ENCODE results near the gene GLG1. TPM values are rescaled to one million over a fixed set of nuclear protein-coding genes. Genes with fewer than 3 reads are reported as not detected.
"Not testable (repeated sequence)": the region's sequence is repeated elsewhere in the genome, so short reads cannot be mapped to it uniquely, and the experiment has no call there.

Gene GLG1
- total RNA-seq, 2 experiments from 2014 or later: 58.1 to 63.8 TPM

- DNase-seq, POLR2A ChIA-PET, H3K27ac Mint-ChIP-seq, H3K36me3 Mint-ChIP-seq, H3K27me3 Mint-ChIP-seq, CTCF ChIA-PET, H3K9me3 Mint-ChIP-seq, H3K4me3 Mint-ChIP-seq: not testable (repeated sequence)
- peaks cover 12% of the 10 kb centered on the region for H3K4me1 Mint-ChIP-seq (ENCODE audit: low read depth)
- intact Hi-C loops (cut with micrococcal nuclease): loop anchor here (10.0 kb wide), 1 partner anchor 52 kb away; the partner anchor contains the start of gene GLG1
These were observed 54.6 kb downstream of the GLG1 start for GRCh38 chr16:74552357-74552756.

DNA sequence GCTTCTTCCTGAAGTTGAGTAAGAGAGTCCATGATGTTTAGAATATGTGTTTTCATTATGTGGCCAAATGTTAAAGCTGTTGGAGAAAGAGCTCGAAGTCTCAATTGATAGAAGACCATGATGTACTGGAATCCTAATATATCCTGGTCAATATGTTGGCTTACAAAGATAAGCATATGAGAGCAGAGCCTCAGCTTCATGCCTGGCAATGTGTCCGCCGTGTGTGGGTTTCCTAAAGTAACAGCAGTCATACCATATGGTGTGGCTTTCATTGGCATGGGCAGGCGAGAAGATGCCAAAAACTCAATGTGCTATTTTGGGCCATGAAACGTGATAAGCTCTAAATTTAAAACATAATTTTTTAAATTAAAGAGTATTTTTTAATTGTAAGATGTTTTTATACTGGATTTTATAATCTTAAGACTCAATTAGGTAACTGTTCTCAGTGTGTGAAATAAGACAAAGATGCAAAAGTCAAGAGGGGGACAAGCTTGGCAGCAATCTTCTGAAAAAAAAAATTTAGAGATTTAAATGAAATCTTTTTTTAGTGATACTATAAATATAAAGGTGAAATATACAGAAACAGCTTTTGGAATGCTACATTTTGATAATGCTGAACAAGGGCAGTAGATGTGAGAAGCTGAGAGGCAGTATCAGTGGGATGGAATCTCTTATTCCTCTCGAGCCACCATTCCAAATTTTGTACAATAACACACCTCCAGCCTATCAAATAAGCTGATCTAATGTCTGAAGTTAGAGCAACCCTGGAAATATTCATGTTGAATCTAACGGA is 56.5 kb downstream of the GLG1 start:
- H3K27me3 Mint-ChIP-seq, H3K27ac Mint-ChIP-seq, H3K9me3 Mint-ChIP-seq, H3K4me3 Mint-ChIP-seq, DNase-seq, POLR2A ChIA-PET, H3K36me3 Mint-ChIP-seq, CTCF ChIA-PET: not testable (repeated sequence)
- peaks cover 10% of the 10 kb centered on the region for H3K4me1 Mint-ChIP-seq (ENCODE audit: low read depth)
- intact Hi-C loops (cut with micrococcal nuclease): loop anchor here (10.0 kb wide), 1 partner anchor 54 kb away; the partner anchor contains the start of gene GLG1

DNA sequence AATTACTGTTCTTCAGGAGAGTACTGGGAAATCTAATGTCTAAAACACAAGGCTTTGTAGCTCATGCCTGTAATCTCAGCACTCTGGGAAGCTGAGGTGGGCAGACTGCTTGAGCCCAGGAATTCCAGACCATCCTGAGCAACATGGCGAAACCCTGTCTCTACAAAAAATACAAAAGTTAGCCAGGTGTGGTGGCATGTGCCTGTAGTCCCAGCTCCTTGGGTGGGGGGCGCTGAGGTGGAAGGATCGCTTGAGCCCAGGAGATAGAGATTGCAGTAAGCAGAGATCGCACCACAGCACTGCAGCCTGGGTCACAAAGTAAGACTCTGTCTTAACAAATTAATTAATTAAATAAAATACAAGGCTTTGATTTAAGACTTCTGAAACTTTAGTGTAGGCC is 60.8 kb downstream of the GLG1 start:
- H3K4me3 Mint-ChIP-seq; H3K27ac Mint-ChIP-seq; H3K9me3 Mint-ChIP-seq; CTCF ChIA-PET; intact Hi-C loops (cut with micrococcal nuclease); H3K27me3 Mint-ChIP-seq; H3K36me3 Mint-ChIP-seq; DNase-seq; POLR2A ChIA-PET: not testable (repeated sequence)
- peaks cover 15% of the 10 kb centered on the region for H3K4me1 Mint-ChIP-seq (ENCODE audit: low read depth)

- H3K27me3 Mint-ChIP-seq; DNase-seq; H3K27ac Mint-ChIP-seq; intact Hi-C loops (cut with micrococcal nuclease); H3K4me3 Mint-ChIP-seq; POLR2A ChIA-PET; H3K9me3 Mint-ChIP-seq; H3K36me3 Mint-ChIP-seq; CTCF ChIA-PET: not testable (repeated sequence)
- peaks cover 14% of the 10 kb centered on the region for H3K4me1 Mint-ChIP-seq (ENCODE audit: low read depth)
These were observed 63.9 kb downstream of the GLG1 start for GRCh38 chr16:74542911-74543578.

GRCh38 chr16:74540663-74541062 is 66.3 kb downstream of the GLG1 start:
- H3K36me3 Mint-ChIP-seq; H3K4me3 Mint-ChIP-seq; CTCF ChIA-PET; DNase-seq; H3K27ac Mint-ChIP-seq; H3K27me3 Mint-ChIP-seq; H3K9me3 Mint-ChIP-seq; intact Hi-C loops (cut with micrococcal nuclease); POLR2A ChIA-PET: not testable (repeated sequence)
- H3K4me1 Mint-ChIP-seq (ENCODE audit: low read depth): peaks cover 16% of the 10 kb centered on the region

DNA sequence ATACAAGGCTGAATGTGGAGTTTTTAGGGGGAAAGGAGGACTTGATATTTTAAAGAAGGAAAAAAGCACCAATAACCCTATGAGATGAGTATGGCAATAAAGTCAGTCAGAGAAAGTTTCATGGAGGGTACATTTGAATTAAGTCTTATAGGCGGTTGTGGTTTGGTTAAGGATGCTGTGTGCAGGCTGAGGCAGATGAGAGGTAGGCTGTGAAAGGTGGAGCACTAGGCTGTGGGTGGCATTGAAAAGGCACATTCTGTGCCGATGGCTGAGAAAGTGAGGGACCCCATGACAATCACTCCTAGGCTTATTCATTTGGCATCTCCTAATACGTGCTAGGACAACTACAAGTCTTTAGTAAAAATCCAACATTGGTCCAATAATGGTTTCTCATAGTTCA is 68.1 kb downstream of the GLG1 start:
- H3K4me3 Mint-ChIP-seq; DNase-seq; H3K27me3 Mint-ChIP-seq; H3K27ac Mint-ChIP-seq; H3K36me3 Mint-ChIP-seq; POLR2A ChIA-PET; CTCF ChIA-PET; intact Hi-C loops (cut with micrococcal nuclease); H3K9me3 Mint-ChIP-seq: not testable (repeated sequence)
- peaks cover 17% of the 10 kb centered on the region for H3K4me1 Mint-ChIP-seq (ENCODE audit: low read depth)

GRCh38 chr16:74537746-74538145 is 69.2 kb downstream of the GLG1 start:
- CTCF ChIA-PET; H3K27me3 Mint-ChIP-seq; DNase-seq; H3K4me3 Mint-ChIP-seq; H3K36me3 Mint-ChIP-seq; POLR2A ChIA-PET; H3K9me3 Mint-ChIP-seq; intact Hi-C loops (cut with micrococcal nuclease); H3K27ac Mint-ChIP-seq: not testable (repeated sequence)
- peaks cover 16% of the 10 kb centered on the region for H3K4me1 Mint-ChIP-seq (ENCODE audit: low read depth)

DNA sequence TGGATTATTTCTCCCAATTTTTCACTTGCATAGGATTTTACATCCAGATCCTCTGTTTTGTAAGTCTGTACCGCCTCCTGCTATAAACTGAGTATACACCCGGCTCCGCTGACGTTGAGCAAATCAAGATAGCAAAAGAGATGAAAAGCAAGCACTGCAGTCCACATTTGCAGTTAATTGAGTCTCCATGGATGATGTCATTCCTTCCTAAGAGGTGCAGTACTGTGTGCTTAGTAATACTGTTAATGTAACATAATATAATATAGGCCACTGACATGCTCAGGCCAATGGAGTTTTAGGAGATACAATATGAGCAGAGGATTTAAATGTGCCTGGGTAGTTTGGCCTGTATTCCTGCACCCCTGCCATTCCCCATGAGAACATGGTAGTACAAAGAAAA is 72.3 kb downstream of the GLG1 start:
- CTCF ChIA-PET; H3K27me3 Mint-ChIP-seq; intact Hi-C loops (cut with micrococcal nuclease); POLR2A ChIA-PET; DNase-seq; H3K9me3 Mint-ChIP-seq; H3K36me3 Mint-ChIP-seq; H3K4me3 Mint-ChIP-seq; H3K27ac Mint-ChIP-seq: not testable (repeated sequence)
- H3K4me1 Mint-ChIP-seq (ENCODE audit: low read depth): peaks cover 16% of the 10 kb centered on the region

DNA sequence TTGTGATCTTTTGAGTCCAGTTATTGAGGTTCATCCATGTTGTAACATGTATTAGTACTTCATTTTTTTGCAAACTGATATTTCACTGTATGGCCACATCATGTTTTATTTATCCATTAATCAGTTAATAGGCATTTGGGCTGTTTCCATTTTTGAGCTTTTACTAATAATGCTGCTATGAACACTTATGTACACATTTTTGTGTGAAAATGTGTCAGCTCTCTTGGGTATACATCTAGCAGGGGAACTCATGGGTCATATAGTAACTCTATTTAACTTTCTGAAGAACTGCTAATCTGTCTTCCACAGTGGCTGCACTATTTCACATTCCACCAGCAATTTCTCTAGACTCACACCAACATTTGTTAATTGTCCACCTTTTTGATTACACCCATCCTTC is 82.0 kb downstream of the GLG1 start:
- Mint-ChIP-seq H3K27ac (no peak overlapping the region), H3K9me3 (no peaks in the 10 kb centered on the region), H3K4me1 (ENCODE audit: low read depth) (no peaks in the 10 kb centered on the region), H3K36me3 (peaks cover 14% of the 10 kb centered on the region), H3K4me3 (no peak overlapping the region), H3K27me3 (no peaks in the 10 kb centered on the region)
- DNase-seq: no peak
- intact Hi-C loops (cut with micrococcal nuclease): no loop called here
- ChIA-PET POLR2A (no interaction called here), CTCF (no interaction called here)

GRCh38 chr16:74524117-74524516 is 82.8 kb downstream of the GLG1 start:
- ChIA-PET CTCF (no interaction called here), POLR2A (no interaction called here)
- DNase-seq: no peak
- Mint-ChIP-seq H3K36me3 (peaks cover 15% of the 10 kb centered on the region), H3K4me1 (ENCODE audit: low read depth) (no peaks in the 10 kb centered on the region), H3K27me3 (no peaks in the 10 kb centered on the region), H3K9me3 (peaks cover 4% of the 10 kb centered on the region), H3K4me3 (no peak overlapping the region), H3K27ac (no peak overlapping the region)
- intact Hi-C loops (cut with micrococcal nuclease): no loop called here

- peaks cover 15% of the 10 kb centered on the region for H3K36me3 Mint-ChIP-seq
- H3K27me3 Mint-ChIP-seq; H3K4me1 Mint-ChIP-seq (ENCODE audit: low read depth); DNase-seq; H3K4me3 Mint-ChIP-seq; POLR2A ChIA-PET; intact Hi-C loops (cut with micrococcal nuclease); CTCF ChIA-PET; H3K27ac Mint-ChIP-seq; H3K9me3 Mint-ChIP-seq: not testable (repeated sequence)
These were observed 83.2 kb downstream of the GLG1 start for GRCh38 chr16:74523706-74524105.

DNA sequence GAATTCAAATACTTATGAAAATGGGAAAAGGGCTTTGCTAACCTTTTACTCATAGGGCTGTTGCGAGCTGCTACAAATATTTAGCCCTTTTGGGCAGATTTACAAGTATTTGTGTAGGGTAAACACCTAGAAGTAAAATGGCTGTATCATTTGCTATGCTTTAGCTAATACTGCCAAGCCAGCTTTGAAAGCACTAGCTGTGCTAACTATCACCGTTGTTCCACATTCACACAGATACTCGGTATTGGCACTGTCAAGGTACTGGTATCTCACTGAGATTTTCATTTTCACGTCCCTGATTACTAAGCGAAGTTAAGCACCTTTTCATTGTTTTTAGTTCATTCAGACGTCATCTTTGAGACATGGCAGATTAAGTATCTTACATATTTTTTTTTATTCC is 84.8 kb downstream of the GLG1 start:
- H3K27ac Mint-ChIP-seq: no peak overlapping the region
- H3K4me1 Mint-ChIP-seq (ENCODE audit: low read depth): peaks cover 10% of the 10 kb centered on the region
- intact Hi-C loops (cut with micrococcal nuclease): no loop called here
- DNase-seq: no peak
- H3K4me3 Mint-ChIP-seq: no peak overlapping the region
- ChIA-PET CTCF (interaction anchor here (0.7 to 1.0 kb wide), 2 partner anchors 10 to 41 kb away, joined by 3 read pairs; no protein-coding TSS in a partner anchor), POLR2A (no interaction called here)
- H3K9me3 Mint-ChIP-seq: peaks cover 4% of the 10 kb centered on the region
- H3K27me3 Mint-ChIP-seq: no peaks in the 10 kb centered on the region
- peaks cover 15% of the 10 kb centered on the region for H3K36me3 Mint-ChIP-seq

GRCh38 chr16:74521691-74522090 is 85.2 kb downstream of the GLG1 start:
- Mint-ChIP-seq H3K36me3 (peaks cover 15% of the 10 kb centered on the region), H3K27ac (no peak overlapping the region), H3K27me3 (no peaks in the 10 kb centered on the region), H3K4me3 (no peak overlapping the region), H3K4me1 (ENCODE audit: low read depth) (peaks cover 11% of the 10 kb centered on the region), H3K9me3 (peaks cover 4% of the 10 kb centered on the region)
- no peak for DNase-seq
- CTCF ChIA-PET: interaction anchor here (0.7 kb wide), 1 partner anchor 41 kb away, joined by 3 read pairs; no protein-coding TSS in a partner anchor
- POLR2A ChIA-PET: no interaction called here
- intact Hi-C loops (cut with micrococcal nuclease): no loop called here
